ENCODE measurements around the gene DOCK11.
"Not testable (repeated sequence)": the region's sequence is repeated elsewhere in the genome, so short reads cannot be mapped to it uniquely, and the experiment has no call there.

The DOCK11 gene

DNA sequence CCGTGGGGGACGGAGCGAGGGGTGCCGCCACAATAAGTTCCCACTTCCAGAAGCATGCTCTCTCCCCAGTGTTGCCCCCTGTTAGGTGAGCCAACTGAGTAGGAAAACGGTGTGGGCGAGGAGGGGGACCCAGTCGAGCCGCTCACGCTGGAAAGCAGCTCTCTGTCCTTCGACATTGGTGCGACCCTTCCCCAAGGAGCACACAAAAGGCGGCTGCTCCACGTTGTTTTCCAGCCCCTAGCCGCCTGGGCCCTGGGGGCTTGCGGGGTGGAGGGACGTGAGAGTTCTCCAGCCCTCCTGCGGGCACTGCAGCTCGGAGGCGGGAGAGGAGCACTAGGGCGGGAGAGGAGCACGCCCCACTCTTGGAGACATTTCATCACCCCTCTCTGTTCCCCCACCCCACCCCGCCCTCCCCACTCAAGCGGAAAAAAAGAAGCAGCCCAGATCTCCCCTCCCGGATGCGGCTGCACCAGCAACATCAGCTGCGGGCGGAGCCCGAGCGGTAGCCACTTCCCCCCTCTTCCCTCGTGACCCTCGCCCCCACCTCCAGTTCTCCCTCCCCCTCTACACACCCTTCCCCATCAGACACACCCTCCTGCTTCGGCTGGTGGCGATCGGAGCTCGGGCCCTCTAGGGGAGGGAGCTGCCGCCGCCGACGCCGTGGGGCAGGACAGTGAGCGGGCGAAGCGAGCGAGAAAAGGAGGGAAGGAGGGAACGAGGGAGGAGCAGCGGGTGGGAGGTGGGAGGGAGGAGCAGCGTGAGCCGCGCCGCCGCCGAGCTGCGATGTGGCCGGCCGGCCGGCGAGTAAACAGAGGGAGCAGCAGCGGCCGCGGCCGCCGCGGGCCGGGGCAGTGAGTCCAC is at the start of gene DOCK11:
TSS of gene DOCK11 (plus strand) at position 755 of the 861 bp plus-strand sequence. CDS start 157 bp downstream, outside the sequence.
- Mint-ChIP-seq H3K9me3 (no peaks in the 10 kb centered on the region), H3K36me3 (peaks cover 5% of the 10 kb centered on the region), H3K4me3 (peak within 1 kb of the TSS; percentile 100), H3K27me3 (no peaks in the 10 kb centered on the region), H3K4me1 (peaks cover 19% of the 10 kb centered on the region), H3K27ac (peak within 1 kb of the TSS; percentile 98)
- peak; percentile 92 for ATAC-seq

DNA sequence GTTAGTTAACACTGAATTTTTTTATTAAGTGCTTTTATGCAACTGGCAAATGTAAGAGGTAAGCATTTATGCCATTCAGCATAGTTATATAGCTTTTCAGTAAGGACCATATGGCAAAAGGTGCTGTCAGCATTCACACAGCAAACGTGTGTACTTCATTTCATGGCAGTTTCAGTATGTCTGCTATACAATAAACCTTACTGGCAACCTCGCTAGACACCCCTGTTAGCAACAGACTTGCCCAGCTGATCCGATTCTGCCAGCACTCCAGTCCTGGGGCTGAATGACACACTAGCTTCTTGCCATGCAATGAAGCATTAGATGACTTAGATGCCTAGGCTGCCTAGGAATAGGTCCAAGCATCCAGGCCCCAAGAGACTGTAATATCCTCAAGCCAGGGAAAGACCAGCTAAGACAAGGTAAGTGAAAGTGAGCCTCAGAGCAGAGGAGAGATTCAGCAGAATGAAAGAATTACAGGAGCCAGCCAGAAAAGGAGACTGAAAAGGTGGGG is 47.3 kb upstream of the DOCK11 start:
- no peaks in the 10 kb centered on the region for H3K9me3 Mint-ChIP-seq
- H3K27ac Mint-ChIP-seq = no peak overlapping the region
- H3K36me3 Mint-ChIP-seq = peaks cover 11% of the 10 kb centered on the region

DNA sequence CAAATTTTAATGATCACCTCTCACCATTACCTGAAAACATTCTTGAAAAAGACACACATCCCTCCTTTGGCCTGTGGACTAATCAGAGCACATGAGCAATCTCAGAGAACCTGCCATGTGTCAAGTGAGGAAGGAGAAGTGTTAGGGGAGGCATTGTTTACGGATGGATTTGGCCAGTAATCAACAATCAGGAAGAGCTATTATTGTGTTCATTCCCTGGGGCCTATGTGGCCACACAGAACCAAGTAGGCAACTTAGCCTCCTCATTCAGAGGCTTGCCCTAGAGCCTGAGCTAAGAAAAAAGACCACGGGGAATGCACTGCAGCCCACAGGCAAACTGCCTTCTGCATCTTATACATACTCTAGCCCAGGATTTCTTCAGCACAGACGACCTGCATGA is 40.6 kb upstream of the DOCK11 start:
- H3K27me3 Mint-ChIP-seq = no peaks in the 10 kb centered on the region
- H3K9me3 Mint-ChIP-seq = no peaks in the 10 kb centered on the region
- H3K27ac Mint-ChIP-seq = no peak overlapping the region
- ATAC-seq = no peak
- H3K4me1 Mint-ChIP-seq = no peaks in the 10 kb centered on the region
- no peak overlapping the region for H3K4me3 Mint-ChIP-seq
- H3K36me3 Mint-ChIP-seq = no peaks in the 10 kb centered on the region

More for the DNA sequence above, 47.3 kb upstream of the DOCK11 start:
- H3K4me1 Mint-ChIP-seq = no peaks in the 10 kb centered on the region
- no peak for ATAC-seq
- H3K4me3 Mint-ChIP-seq = no peak overlapping the region
- H3K27me3 Mint-ChIP-seq = no peaks in the 10 kb centered on the region

- no peak for ATAC-seq
- H3K36me3 Mint-ChIP-seq = no peaks in the 10 kb centered on the region
- H3K27ac Mint-ChIP-seq = no peak overlapping the region
- H3K27me3 Mint-ChIP-seq = no peaks in the 10 kb centered on the region
- no peak overlapping the region for H3K4me3 Mint-ChIP-seq
- H3K9me3 Mint-ChIP-seq = no peaks in the 10 kb centered on the region
- no peaks in the 10 kb centered on the region for H3K4me1 Mint-ChIP-seq
Measured at GRCh38 chrX:118459494-118459893, 36.1 kb upstream of the DOCK11 start.

DNA sequence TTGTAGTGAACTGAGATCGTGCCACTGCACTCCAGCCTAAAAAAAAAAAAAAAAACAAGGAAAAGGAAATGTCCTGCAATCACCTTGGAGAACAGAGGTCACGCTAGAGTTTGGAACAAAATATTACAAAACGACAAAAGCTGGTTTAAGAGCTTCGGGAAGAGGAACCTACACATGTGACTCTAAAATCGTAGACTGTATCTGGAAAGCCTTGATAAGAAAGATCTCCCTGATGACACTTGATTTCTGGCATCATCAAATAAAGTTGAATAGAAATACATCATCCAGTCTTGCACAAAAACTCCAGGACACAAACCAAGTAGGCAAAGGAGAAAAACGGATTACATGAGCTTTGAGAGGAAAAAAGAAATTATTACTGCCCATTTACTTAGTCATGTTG is 31.1 kb upstream of the DOCK11 start:
- no peaks in the 10 kb centered on the region for H3K27me3 Mint-ChIP-seq
- no peaks in the 10 kb centered on the region for H3K4me1 Mint-ChIP-seq
- no peak for ATAC-seq
- H3K9me3 Mint-ChIP-seq = no peaks in the 10 kb centered on the region
- H3K36me3 Mint-ChIP-seq = no peaks in the 10 kb centered on the region
- H3K4me3 Mint-ChIP-seq = no peak overlapping the region
- no peak overlapping the region for H3K27ac Mint-ChIP-seq

DNA sequence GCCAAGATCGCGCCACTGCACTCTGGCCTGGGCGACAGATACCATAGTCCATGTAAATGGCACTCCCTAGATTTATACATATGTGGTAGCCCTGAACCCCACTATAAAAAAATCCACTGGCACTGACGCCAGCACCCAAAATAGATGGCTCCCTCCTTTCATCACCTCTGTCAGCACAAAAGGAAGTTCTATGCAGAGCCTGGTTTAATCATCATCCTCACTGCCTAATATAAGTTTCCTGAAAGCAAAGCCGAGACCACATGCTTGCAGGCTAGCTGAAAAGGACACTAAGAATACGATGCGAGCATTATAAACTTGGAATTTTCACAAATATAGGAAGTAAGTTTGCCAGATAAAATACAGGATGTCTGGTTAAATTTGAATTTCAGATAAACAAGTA is 27.5 kb upstream of the DOCK11 start:
- H3K9me3 Mint-ChIP-seq = no peaks in the 10 kb centered on the region
- no peak overlapping the region for H3K4me3 Mint-ChIP-seq
- ATAC-seq = no peak
- H3K27ac Mint-ChIP-seq = no peak overlapping the region
- no peaks in the 10 kb centered on the region for H3K27me3 Mint-ChIP-seq
- H3K4me1 Mint-ChIP-seq = no peaks in the 10 kb centered on the region
- no peaks in the 10 kb centered on the region for H3K36me3 Mint-ChIP-seq

GRCh38 chrX:118470721-118471347 is 24.8 kb upstream of the DOCK11 start:
- not testable (repeated sequence) for H3K9me3 Mint-ChIP-seq, ATAC-seq

GRCh38 chrX:118474586-118474985 is 21.0 kb upstream of the DOCK11 start:
- no peak overlapping the region for H3K27ac Mint-ChIP-seq
- H3K4me3 Mint-ChIP-seq = no peak overlapping the region
- no peaks in the 10 kb centered on the region for H3K27me3 Mint-ChIP-seq
- H3K9me3 Mint-ChIP-seq = no peaks in the 10 kb centered on the region
- ATAC-seq = no peak
- H3K36me3 Mint-ChIP-seq = no peaks in the 10 kb centered on the region
- no peaks in the 10 kb centered on the region for H3K4me1 Mint-ChIP-seq

More at GRCh38 chrX:118470721-118471347, 24.8 kb upstream of the DOCK11 start:
- not testable (repeated sequence) for H3K27ac Mint-ChIP-seq, H3K36me3 Mint-ChIP-seq, H3K4me1 Mint-ChIP-seq, H3K4me3 Mint-ChIP-seq, H3K27me3 Mint-ChIP-seq

GRCh38 chrX:118475903-118476302 is 19.7 kb upstream of the DOCK11 start:
- no peaks in the 10 kb centered on the region for H3K9me3 Mint-ChIP-seq
- no peak overlapping the region for H3K27ac Mint-ChIP-seq
- ATAC-seq = no peak
- no peaks in the 10 kb centered on the region for H3K4me1 Mint-ChIP-seq
- H3K36me3 Mint-ChIP-seq = no peaks in the 10 kb centered on the region
- H3K27me3 Mint-ChIP-seq = no peaks in the 10 kb centered on the region
- no peak overlapping the region for H3K4me3 Mint-ChIP-seq

- Mint-ChIP-seq H3K4me3 (no peak overlapping the region), H3K4me1 (no peaks in the 10 kb centered on the region), H3K36me3 (no peaks in the 10 kb centered on the region), H3K9me3 (no peaks in the 10 kb centered on the region), H3K27me3 (no peaks in the 10 kb centered on the region), H3K27ac (no peak overlapping the region)
- ATAC-seq = no peak
Measured at GRCh38 chrX:118480172-118480571, 15.4 kb upstream of the DOCK11 start.

GRCh38 chrX:118482384-118482783 is 13.2 kb upstream of the DOCK11 start:
- H3K27me3 Mint-ChIP-seq, H3K27ac Mint-ChIP-seq, H3K4me1 Mint-ChIP-seq, ATAC-seq, H3K4me3 Mint-ChIP-seq, H3K36me3 Mint-ChIP-seq, H3K9me3 Mint-ChIP-seq: not testable (repeated sequence)

DNA sequence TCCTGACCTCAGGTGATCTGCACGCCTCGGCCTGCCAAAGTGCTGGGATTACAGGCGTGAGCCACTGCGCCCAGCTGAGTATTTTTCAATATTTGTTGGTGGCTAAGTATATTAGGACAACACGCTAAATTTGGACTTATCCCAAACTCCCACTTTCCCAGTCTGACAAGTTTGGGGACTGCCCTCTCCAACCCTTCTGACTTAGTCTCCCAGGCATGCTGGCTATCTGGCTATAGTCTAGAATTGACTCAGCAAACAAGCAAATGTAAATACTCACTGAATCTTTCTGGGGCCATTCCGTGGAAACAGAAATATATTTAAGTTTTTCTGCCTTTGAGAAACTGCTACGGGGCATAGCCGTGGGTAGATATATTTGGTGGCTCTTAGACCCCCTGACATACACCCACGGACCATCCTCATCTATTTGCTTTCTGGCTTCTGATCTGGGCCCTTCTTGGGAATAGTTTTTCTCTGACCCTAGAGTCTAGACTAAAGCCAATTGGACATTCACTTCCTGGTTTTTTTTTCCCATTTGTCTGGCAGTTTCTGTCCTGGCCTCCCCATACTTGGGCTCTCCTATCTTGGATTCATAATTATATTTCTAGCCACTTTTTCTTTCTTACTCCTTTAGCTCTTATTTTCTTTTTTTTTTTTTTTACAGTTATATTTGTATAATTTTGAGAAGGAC is 11.3 kb upstream of the DOCK11 start:
- no peak for ATAC-seq
- no peaks in the 10 kb centered on the region for H3K9me3 Mint-ChIP-seq
- H3K27me3 Mint-ChIP-seq = no peaks in the 10 kb centered on the region
- H3K4me3 Mint-ChIP-seq = no peak overlapping the region
- no peak overlapping the region for H3K27ac Mint-ChIP-seq
- H3K36me3 Mint-ChIP-seq = no peaks in the 10 kb centered on the region
- H3K4me1 Mint-ChIP-seq = no peaks in the 10 kb centered on the region

GRCh38 chrX:118486693-118487092 is 8.9 kb upstream of the DOCK11 start:
- not testable (repeated sequence) for H3K27me3 Mint-ChIP-seq, H3K9me3 Mint-ChIP-seq, H3K36me3 Mint-ChIP-seq, H3K4me3 Mint-ChIP-seq, H3K4me1 Mint-ChIP-seq, H3K27ac Mint-ChIP-seq, ATAC-seq

GRCh38 chrX:118493016-118493415 is 2.6 kb upstream of the DOCK11 start:
- no peak for ATAC-seq
- Mint-ChIP-seq H3K27me3 (no peaks in the 10 kb centered on the region), H3K9me3 (no peaks in the 10 kb centered on the region), H3K4me3 (no peak overlapping the region), H3K27ac (peak overlapping the region; percentile 20), H3K36me3 (no peaks in the 10 kb centered on the region), H3K4me1 (peaks cover 11% of the 10 kb centered on the region)

- Mint-ChIP-seq H3K27me3 (no peaks in the 10 kb centered on the region), H3K4me3 (no peak overlapping the region), H3K4me1 (peaks cover 16% of the 10 kb centered on the region), H3K9me3 (no peaks in the 10 kb centered on the region), H3K36me3 (peaks cover 1% of the 10 kb centered on the region), H3K27ac (peak overlapping the region; percentile 85)
- no peak for ATAC-seq
Measured at GRCh38 chrX:118493653-118494297, 1.8 kb upstream of the DOCK11 start.
